NCI-H1694 (cell line): Measurements from ENCODE around the gene DNAH6.

Source experiments
- DNase-seq: peaks from one replicate; lab custom pipeline; 2025; lab: John Stamatoyannopoulos, UW

The DNAH6 gene

GRCh38 chr2:84628486-84628885, 112.2 kb downstream of the DNAH6 start:
- DNase-seq = no peak

- DNase-seq = no peak
These were observed 113.3 kb downstream of the DNAH6 start for GRCh38 chr2:84629550-84629949.

GRCh38 chr2:84631047-84631446, 114.7 kb downstream of the DNAH6 start:
- peak; percentile 21 for DNase-seq

- no peak for DNase-seq
These were observed 115.7 kb downstream of the DNAH6 start for GRCh38 chr2:84631985-84632384.

- DNase-seq = no peak
These were observed 120.0 kb downstream of the DNAH6 start for GRCh38 chr2:84636080-84636971.

GRCh38 chr2:84639751-84640150, 123.5 kb downstream of the DNAH6 start:
- DNase-seq = no peak

- no peak for DNase-seq
These were observed 124.1 kb downstream of the DNAH6 start for GRCh38 chr2:84640411-84640810.

- DNase-seq = no peak
These were observed 124.7 kb downstream of the DNAH6 start for GRCh38 chr2:84641021-84641420.

- DNase-seq = no peak
These were observed 127.7 kb downstream of the DNAH6 start for GRCh38 chr2:84643991-84644390.

GRCh38 chr2:84646514-84646913, 130.2 kb downstream of the DNAH6 start:
- DNase-seq = no peak

- no peak for DNase-seq
These were observed 131.0 kb downstream of the DNAH6 start for GRCh38 chr2:84647267-84647666.

- DNase-seq = no peak
These were observed 132.8 kb downstream of the DNAH6 start for GRCh38 chr2:84649058-84649457.

- DNase-seq = no peak
These were observed 133.3 kb downstream of the DNAH6 start for GRCh38 chr2:84649487-84650142.

GRCh38 chr2:84652431-84652830, 136.1 kb downstream of the DNAH6 start:
- DNase-seq = no peak

- no peak for DNase-seq
These were observed 137.0 kb downstream of the DNAH6 start for GRCh38 chr2:84653302-84653701.

GRCh38 chr2:84654414-84654813, 138.1 kb downstream of the DNAH6 start:
- DNase-seq = no peak

GRCh38 chr2:84669122-84669521, 152.8 kb downstream of the DNAH6 start:
- DNase-seq = no peak

- no peak for DNase-seq
These were observed 157.8 kb downstream of the DNAH6 start for GRCh38 chr2:84674099-84674498.

- no peak for DNase-seq
These were observed 158.3 kb downstream of the DNAH6 start for GRCh38 chr2:84674586-84674985.

GRCh38 chr2:84676295-84676694, 160.0 kb downstream of the DNAH6 start:
- DNase-seq = no peak

GRCh38 chr2:84678214-84678613, 161.9 kb downstream of the DNAH6 start:
- DNase-seq = no peak

GRCh38 chr2:84686783-84687476, 170.6 kb downstream of the DNAH6 start:
- no peak for DNase-seq
